Cardiac muscle cell (in vitro differentiated cells and primary cell): Measurements from ENCODE around the gene SBNO1. TPM values are rescaled to one million over a fixed set of nuclear protein-coding genes. Genes with fewer than 3 reads are reported as not detected.

ENCODE experiments used
- DNase-seq, 2 donors: peaks; one replicate each; pipeline versions ENCODE4 v3.0.0 to v3.0.0-alpha.2; 2010 to 2017; ENCODE audit warnings: low read depth in 1 of 2, low spot score in 1 of 2
- H3K27ac ChIP-seq: fragments of 200-600 bp; sonication (generic); 2 replicates; pipeline ENCODE4 v1.5.1; 2016
- H3K27me3 ChIP-seq: fragments of 200-600 bp; sonication (generic); 2 replicates; pipeline ENCODE4 v1.6.0; 2016; ENCODE audit warnings: control low read depth
- H3K36me3 ChIP-seq: fragments of 200-600 bp; sonication (generic); 2 replicates; pipeline ENCODE4 v1.5.1; 2016; ENCODE audit warnings: control low read depth
- H3K4me1 ChIP-seq: fragments of 200-600 bp; sonication (generic); 2 replicates; pipeline ENCODE4 v1.8.1; 2017; ENCODE audit warnings: low read depth, mild to moderate bottlenecking, mixed run types
- H3K4me3 ChIP-seq: fragments of 200-600 bp; sonication (generic); 2 replicates; pipeline ENCODE4 v1.5.1; 2016; ENCODE audit warnings: mild to moderate bottlenecking
- H3K9me3 ChIP-seq: fragments of 200-600 bp; sonication (generic); 2 replicates; pipeline ENCODE4 v1.5.1; 2017; ENCODE audit warnings: low read depth, mild to moderate bottlenecking, control low read depth
- polyA plus RNA-seq: library from polyadenylated mRNA; unstranded; fragments of >200 nt; fragmentation: Nextera tagmentation; extraction: Ambion mirVana; gene quantifications from 2 replicates; pipeline ENCODE4 v1.2.1, GENCODE V29; 2016
- total RNA-seq: library from RNA; depleted of rRNA; stranded (reverse); fragments of >200 nt; gene quantifications from 2 replicates; pipeline ENCODE4 v1.2.3, GENCODE V29; 2016
- TF ChIP-seq, protein P1 (sequence below): IDR thresholded peaks from 2 replicates; pipeline ENCODE4 v1.5.1; 2012; ENCODE audit warnings: low read depth, mild to moderate bottlenecking, low read length

Gene SBNO1
- total and polyA plus RNA-seq, 2 experiments from 2014 or later: 10.4 to 17.7 TPM

- Histone ChIP-seq H3K36me3 (peaks cover 4% of the 10 kb centered on the region), H3K27me3 (no peaks in the 10 kb centered on the region), H3K4me3 (no peak overlapping the region), H3K27ac (peak overlapping the region; percentile 36), H3K4me1 (no peaks in the 10 kb centered on the region), H3K9me3 (no peaks in the 10 kb centered on the region)
- no peak for DNase-seq
- TF ChIP-seq, protein P1, sequence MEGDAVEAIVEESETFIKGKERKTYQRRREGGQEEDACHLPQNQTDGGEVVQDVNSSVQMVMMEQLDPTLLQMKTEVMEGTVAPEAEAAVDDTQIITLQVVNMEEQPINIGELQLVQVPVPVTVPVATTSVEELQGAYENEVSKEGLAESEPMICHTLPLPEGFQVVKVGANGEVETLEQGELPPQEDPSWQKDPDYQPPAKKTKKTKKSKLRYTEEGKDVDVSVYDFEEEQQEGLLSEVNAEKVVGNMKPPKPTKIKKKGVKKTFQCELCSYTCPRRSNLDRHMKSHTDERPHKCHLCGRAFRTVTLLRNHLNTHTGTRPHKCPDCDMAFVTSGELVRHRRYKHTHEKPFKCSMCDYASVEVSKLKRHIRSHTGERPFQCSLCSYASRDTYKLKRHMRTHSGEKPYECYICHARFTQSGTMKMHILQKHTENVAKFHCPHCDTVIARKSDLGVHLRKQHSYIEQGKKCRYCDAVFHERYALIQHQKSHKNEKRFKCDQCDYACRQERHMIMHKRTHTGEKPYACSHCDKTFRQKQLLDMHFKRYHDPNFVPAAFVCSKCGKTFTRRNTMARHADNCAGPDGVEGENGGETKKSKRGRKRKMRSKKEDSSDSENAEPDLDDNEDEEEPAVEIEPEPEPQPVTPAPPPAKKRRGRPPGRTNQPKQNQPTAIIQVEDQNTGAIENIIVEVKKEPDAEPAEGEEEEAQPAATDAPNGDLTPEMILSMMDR: no peak
Observed at GRCh38 chr12:123286652-123287373, 77.8 kb downstream of the SBNO1 start.

- H3K36me3 ChIP-seq: peaks cover 4% of the 10 kb centered on the region
- no peak overlapping the region for H3K4me3 ChIP-seq
- H3K4me1 ChIP-seq: no peaks in the 10 kb centered on the region
- no peak overlapping the region for H3K27ac ChIP-seq
- TF ChIP-seq, protein P1: no peak
- H3K27me3 ChIP-seq: no peaks in the 10 kb centered on the region
- no peaks in the 10 kb centered on the region for H3K9me3 ChIP-seq
- no peak for DNase-seq
Observed at GRCh38 chr12:123284669-123285068, 80.0 kb downstream of the SBNO1 start.

DNA sequence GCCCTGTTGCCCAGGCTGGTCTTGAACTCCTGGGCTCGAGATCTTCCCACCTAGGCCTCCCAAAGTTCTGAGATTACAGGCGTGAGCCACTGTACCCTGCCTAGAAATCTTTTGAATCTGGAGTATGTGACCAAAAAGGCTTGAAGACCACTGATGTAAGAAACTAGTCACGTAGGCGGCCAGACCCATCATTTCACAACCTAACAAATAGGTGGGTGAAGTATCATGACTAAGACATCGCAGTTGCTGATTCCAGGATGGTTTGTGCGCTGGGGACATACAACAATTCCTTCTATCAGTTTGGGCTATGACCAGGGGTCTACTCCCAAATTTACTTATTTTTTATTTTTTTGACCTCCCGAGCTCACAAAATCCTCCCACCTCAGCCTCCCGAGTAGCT is 81.2 kb downstream of the SBNO1 start:
- H3K4me3 ChIP-seq: no peak overlapping the region
- H3K36me3 ChIP-seq: no peaks in the 10 kb centered on the region
- no peaks in the 10 kb centered on the region for H3K27me3 ChIP-seq
- H3K4me1 ChIP-seq: no peaks in the 10 kb centered on the region
- H3K27ac ChIP-seq: no peak overlapping the region
- no peak for DNase-seq
- no peaks in the 10 kb centered on the region for H3K9me3 ChIP-seq
- TF ChIP-seq, protein P1: no peak

DNA sequence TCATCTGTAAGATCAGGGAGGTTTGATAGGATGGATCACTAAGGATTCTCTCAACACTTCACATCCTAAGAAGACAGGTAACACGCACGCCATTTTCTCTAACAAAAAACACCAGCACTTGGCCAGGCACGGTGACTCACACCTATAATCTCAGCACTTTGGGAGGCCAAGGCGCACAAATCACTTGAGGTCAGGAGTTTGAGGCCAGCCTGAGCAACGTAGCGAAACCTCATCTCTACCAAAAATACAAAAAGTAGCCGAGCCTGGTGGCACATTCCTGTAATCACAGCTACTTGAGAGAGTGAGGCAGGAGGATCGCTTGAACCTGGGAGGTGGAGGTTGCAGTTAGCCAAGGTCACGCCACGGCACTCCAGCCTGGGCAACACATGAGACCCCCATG is 82.5 kb downstream of the SBNO1 start:
- TF ChIP-seq, protein P1: no peak
- H3K27me3 ChIP-seq: no peaks in the 10 kb centered on the region
- no peak overlapping the region for H3K27ac ChIP-seq
- H3K36me3 ChIP-seq: no peaks in the 10 kb centered on the region
- no peaks in the 10 kb centered on the region for H3K4me1 ChIP-seq
- DNase-seq: no peak
- H3K4me3 ChIP-seq: no peak overlapping the region
- no peaks in the 10 kb centered on the region for H3K9me3 ChIP-seq

- Histone ChIP-seq H3K27me3 (no peaks in the 10 kb centered on the region), H3K9me3 (no peaks in the 10 kb centered on the region), H3K4me1 (no peaks in the 10 kb centered on the region), H3K36me3 (no peaks in the 10 kb centered on the region), H3K4me3 (no peak overlapping the region), H3K27ac (no peak overlapping the region)
- TF ChIP-seq, protein P1: no peak
- no peak for DNase-seq
Observed at GRCh38 chr12:123280971-123281370, 83.7 kb downstream of the SBNO1 start.
